Head of caudate nucleus (tissue), 42 donors: ENCODE data around the gene TMEM131.
"Not testable (repeated sequence)": the region's sequence is repeated elsewhere in the genome, so short reads cannot be mapped to it uniquely, and the experiment has no call there.

ENCODE experiments used
- DNase-seq, 42 donors: peaks; one replicate each; pipeline versions ENCODE4 v3.0.0 to v3.0.0-alpha.2; 2020 to 2021; ENCODE audit warnings: mixed read lengths in 7 of 42
- intact Hi-C: fragments of 100-400 bp; cut with DNase I; formaldehyde crosslinking; loops from one replicate; pipeline ENCODE4 v1.15.0; 2022

Gene TMEM131

DNA sequence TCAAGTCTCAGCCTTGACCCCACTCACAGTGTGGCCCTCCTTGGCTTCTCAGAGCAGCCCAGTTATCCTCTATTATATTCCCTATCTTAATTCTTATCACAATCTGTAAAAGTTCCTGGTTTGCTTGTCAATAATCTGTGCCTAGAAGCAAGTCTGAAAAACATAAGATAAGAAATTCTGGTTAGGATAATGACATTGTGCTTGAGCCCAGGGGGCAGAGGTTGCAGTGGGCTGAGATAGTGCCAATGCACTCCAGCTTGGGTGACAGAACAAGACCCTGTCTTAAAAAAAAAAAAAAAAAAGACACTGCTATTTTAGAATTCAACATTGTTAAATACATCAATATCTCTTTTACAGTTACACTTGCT is 63.9 kb downstream of the TMEM131 start:
- intact Hi-C loops = no loop called here
- DNase-seq = no peak

DNA sequence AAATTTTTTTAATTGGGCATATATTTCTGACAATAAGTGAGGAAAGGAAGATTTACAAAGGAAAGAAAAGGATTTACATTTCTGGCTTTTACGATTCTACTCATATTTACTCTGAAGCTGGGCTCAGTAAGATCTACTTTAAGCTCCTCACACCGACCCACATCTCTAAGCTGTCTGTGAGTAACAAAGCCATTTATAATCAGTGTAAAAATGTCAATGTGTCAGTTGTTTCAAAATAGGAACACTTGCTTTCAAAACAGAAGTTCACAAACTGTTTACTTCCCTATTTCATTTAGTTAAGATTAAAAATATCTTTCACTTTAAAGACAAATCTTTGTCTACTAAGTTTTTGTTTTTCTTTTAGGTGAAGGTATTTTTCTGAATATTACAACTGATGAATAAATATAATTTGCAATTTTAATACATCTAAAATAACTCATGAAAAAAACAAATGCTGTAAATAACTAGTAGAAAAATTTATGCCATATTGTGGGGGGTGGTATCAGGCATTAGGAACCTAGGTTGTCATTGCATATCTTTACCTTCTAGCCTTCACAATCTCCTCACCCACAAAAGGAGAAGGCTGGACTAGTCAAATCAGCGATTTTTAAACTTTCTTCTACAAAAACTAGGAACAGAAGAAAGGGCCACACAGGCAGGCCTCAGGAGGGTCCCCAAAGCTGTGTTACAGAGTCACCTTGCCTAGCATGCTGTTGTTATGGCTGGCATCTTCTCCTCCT is 64.5 kb downstream of the TMEM131 start:
- DNase-seq = no peak
- intact Hi-C loops = no loop called here

DNA sequence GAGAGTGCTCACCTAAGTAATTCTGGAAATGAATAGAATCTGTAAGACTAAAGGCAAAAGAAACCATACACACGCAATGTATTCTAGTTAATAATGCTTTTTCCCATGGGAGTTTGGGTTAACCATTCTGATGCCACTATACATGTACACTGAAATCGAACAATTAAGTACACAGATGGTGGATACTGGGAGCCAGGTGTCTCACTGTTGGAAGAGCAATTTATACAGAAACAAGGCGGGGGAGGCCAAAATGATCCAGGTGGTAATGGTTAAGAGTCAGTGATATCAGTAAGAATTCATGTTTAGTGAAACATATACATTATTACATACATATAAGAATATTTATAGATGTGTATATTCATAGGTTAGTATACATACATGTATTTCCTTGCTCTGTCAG is 67.2 kb downstream of the TMEM131 start:
- DNase-seq = no peak
- intact Hi-C loops = no loop called here

DNA sequence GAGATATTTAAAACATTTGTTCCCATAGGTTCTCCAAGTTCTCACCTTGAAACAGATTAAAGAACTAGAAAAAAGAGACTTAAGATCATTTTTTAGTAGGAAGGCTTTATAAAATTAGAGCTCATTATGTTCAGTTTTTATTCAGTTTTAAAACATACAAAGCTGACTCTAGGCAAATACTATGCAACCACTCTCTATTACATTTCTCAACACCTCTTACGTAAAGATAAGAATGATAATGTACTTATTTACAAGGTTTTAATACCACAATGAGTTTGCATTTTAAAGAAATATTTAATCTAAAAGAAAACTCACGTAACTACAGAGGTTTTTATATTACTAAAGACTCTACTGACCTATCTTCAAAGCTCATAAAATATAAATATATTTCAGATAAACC is 68.8 kb downstream of the TMEM131 start:
- intact Hi-C loops = no loop called here
- no peak for DNase-seq

DNA sequence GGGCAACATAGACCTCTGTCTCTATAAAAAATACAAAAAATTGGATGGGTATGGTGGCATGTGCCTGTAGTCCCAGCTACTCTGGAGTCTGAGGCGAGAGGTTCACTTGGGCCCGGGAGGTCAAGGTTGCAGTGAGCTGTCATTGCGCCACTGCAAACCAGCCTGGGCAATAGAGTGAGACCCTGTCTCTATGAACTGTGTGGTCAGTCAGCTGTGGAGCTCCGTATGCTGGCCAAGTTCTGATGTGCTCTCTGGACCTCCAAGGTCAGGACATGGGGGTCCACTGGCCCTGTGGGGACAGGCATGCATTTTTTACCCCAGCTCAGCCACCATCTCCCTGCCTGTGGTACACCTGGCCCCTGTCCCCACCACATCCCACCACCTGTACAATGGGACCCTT is 71.6 kb downstream of the TMEM131 start:
- intact Hi-C loops = no loop called here
- DNase-seq = no peak

- intact Hi-C loops = no loop called here
- DNase-seq = no peak
These were observed 75.9 kb downstream of the TMEM131 start for GRCh38 chr2:97919858-97920257.

- intact Hi-C loops = no loop called here
- no peak for DNase-seq
These were observed 76.9 kb downstream of the TMEM131 start for GRCh38 chr2:97918818-97919217.

DNA sequence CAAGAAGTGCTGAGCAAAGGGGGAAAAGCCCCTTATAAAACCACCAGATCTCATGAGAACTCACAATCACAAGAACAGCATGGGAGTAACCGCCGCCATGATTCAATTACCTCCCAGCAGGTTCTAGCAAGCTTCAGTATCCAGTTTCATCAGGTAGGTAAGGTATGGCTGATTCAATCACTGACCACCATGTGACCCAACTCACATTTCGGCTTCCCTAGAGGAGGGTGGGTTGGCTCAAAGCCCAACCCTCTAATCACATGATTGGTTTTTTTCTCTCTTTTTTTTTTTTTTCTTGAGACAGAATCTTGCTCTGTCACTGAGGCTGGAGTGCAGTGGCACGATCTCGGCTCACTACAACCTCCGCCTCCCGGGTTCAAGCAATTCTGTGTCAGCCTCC is 78.1 kb downstream of the TMEM131 start:
- intact Hi-C loops = not testable (repeated sequence)

DNA sequence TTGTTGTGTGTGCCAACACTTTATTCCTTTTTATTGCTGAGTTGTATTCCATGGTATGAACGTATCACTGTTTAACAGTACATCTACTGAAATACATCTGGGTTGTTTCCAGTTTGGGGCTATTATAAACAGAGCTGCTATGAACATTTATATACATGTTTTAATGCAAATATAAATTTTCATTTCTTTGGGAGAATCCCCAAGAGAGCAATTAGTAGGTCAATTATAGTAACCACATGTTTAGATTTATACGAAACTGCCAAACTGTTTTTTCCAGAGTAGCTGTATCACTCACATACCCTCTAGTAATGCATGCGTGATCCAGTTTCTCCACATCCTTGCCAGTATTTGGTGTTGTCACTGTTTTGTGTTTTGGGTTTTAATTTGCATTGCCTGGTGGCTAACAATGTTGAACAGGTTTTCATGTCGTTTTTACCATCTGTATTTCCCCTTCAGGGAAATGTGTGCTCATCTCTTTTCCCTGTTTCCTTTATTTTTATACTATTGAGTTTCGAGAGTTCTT is 81.0 kb downstream of the TMEM131 start:
- no peak for DNase-seq
- intact Hi-C loops = no loop called here

More for the DNA sequence above, 78.1 kb downstream of the TMEM131 start:
- DNase-seq = not testable (repeated sequence)

GRCh38 chr2:97913846-97914245 is 81.9 kb downstream of the TMEM131 start:
- intact Hi-C loops = no loop called here
- DNase-seq = no peak

DNA sequence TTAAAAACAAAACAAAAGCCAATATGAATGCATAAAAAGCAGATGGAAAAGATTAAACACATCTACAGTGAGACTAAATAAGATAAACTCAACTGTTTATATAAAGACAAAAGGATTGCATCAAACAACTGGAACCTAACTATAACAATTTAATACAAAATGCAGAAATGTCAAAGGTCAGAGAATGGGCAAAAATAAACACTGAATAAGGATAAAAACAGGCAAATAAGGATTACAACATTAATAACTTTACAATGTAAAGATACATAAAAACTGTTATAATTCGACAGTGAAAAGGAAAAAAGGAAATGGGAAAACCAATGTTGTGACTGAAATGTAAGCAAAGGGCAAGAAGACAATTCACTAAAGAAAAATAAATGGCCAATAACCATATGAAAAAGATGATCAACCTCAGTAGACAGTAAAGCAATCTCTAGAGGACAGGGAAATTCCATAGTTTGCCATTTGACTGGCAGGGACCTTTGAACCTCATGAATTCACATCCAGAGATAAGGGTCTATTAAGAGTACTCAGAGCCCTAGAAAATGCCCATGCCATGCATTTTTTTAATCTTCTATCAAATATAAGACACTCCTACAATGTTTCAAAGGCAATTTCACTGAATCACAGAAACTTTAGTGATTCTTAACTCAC is 83.7 kb downstream of the TMEM131 start:
- no peak for DNase-seq
- intact Hi-C loops = no loop called here

DNA sequence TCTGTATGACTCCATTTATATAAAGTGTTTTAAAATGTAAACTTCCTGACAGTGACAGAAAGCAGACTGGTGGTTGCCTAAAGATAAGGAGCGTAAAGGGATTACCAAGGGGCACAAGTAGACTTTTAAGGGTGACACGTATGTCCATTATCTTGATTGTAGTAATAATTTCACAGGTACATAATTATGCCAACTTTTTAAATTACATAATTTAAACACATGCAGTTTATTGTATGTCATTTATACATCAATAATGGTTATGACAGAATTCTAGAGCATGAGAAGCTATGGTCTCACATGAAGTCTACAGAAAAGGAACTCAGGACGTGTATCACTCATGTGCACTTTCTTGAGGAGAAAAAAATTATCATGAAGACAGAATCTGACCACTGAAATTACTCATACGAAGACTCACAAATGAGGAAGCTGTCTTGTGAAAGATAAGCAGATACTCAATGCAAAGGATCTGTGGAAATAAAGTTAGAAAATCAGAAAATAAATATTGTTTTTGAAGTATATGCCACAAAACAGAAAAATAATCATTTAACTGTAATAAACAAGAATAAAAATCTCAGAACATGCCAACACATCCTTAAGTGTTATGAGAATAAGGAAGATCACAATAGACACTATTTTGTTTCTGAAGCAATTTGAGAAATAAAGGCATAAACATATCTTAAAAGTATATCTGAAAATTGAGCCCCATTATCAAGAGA is 84.4 kb downstream of the TMEM131 start:
- intact Hi-C loops = no loop called here
- no peak for DNase-seq

DNA sequence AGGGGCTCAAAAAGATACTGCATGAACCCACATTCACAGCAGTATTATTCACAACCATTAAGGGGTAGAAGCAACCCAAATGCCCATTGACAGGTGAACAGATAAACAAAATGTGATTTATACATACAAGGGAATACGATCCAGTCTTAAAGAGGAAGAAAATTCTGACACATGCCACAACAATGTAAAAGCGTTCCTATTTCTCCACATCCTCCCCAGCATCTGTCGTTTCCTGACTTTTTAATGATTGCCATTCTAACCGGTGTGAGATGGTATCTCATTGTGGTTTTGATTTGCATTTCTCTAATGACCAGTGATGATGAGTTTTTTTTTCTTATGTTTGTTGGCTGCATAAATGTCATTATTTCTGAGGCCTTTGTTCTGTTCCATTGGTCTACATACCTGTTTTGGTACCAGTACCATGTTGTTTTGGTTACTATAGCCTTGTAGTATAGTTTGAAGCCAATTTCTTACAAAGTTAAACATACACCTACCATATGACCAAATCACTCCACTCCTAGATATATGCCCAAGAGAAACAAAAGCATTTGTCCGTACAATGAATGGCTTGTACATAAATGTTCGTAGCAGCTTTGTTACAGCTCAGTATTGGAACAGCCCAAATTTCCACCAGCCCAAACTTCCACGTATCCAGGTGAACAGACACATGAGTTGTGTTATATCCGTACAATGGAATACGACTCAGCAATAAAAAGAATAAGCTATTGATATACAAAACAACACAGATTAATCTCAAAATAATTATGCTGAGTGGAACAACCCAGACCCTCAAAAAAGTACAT is 85.1 kb downstream of the TMEM131 start:
- DNase-seq = no peak
- intact Hi-C loops = no loop called here

GRCh38 chr2:97908208-97908676 is 87.5 kb downstream of the TMEM131 start:
- DNase-seq = no peak
- intact Hi-C loops = no loop called here

- no peak for DNase-seq
- intact Hi-C loops = no loop called here
These were observed 88.2 kb downstream of the TMEM131 start for GRCh38 chr2:97907369-97908100.

DNA sequence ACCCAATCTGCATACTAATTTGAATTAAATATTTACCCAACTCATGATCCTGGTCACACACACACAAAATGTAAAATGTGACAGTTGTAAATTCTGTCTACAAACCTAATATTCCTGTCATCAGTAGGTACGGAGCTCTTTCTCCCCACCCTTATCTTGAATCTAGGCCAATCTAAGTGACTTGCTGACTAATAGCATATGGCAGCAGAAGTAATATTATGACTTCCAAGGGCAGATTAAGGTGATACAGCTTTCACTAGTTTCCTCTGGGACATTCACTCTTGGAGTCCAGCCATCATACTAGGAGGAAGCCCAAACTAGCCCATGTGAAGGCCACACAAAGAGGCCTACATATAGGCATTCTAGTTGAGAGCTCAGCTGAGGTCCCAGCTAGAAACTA is 89.4 kb downstream of the TMEM131 start:
- intact Hi-C loops = no loop called here
- DNase-seq = no peak

DNA sequence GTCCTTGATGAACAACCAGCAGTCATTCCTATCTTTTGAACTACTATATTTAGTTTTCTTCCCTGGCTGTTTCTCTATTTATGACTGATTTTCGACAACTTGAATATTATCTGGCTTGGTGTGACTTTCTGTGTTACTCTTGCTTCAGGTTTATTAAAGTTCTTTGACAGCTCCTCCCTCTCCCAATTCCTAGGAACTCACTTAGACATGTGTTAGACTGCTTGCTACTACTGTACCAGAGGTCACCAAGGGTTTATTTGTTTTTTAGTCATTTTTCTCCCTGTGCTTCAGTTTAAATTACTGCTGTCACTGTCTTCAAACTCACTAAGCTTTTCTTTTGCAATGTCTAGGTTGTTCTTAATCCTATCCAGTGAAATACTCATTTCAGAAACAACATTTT is 90.5 kb downstream of the TMEM131 start:
- DNase-seq = no peak
- intact Hi-C loops = no loop called here

- intact Hi-C loops = no loop called here
- no peak for DNase-seq
These were observed 93.9 kb downstream of the TMEM131 start for GRCh38 chr2:97901862-97902261.

GRCh38 chr2:97900806-97901205 is 94.9 kb downstream of the TMEM131 start:
- intact Hi-C loops = no loop called here
- DNase-seq = no peak
